Measurements from ENCODE around the gene ZNF280D. TPM values are rescaled to one million over a fixed set of nuclear protein-coding genes. Genes with fewer than 3 reads are reported as not detected.
"Not testable (repeated sequence)": the region's sequence is repeated elsewhere in the genome, so short reads cannot be mapped to it uniquely, and the experiment has no call there.

Gene ZNF280D
- polyA plus RNA-seq, 3 donors: 10.7 to 18.6 (median 12.5) TPM

GRCh38 chr15:56729561-56729960 is 3.7 kb downstream of the ZNF280D start:
- H3K27ac ChIP-seq (ENCODE audit: low read depth, low read length): no peak overlapping the region
- WGBS, 3 donors: 43 to 81% (median 55%) methylated on average over 2 of the region's 2 CpGs

GRCh38 chr15:56725386-56725785 is 7.9 kb downstream of the ZNF280D start:
- H3K27ac ChIP-seq (ENCODE audit: low read depth, low read length): no peak overlapping the region
- WGBS, 3 donors: 51 to 86% (median 65%) methylated on average over 1 of the region's 1 CpG

GRCh38 chr15:56724232-56724631 is 9.1 kb downstream of the ZNF280D start:
- 53 to 87% (median 87%) methylated on average over 3 of the region's 3 CpGs for WGBS, 3 donors
- H3K27ac ChIP-seq (ENCODE audit: low read depth, low read length): no peak overlapping the region

- 62 to 95% (median 94%) methylated on average over 4 of the region's 4 CpGs for WGBS, 3 donors
- no peak overlapping the region for H3K27ac ChIP-seq (ENCODE audit: low read depth, low read length)
Observed at GRCh38 chr15:56723787-56724186, 9.5 kb downstream of the ZNF280D start.

- 89 to 93% (median 92%) methylated on average over 3 of the region's 3 CpGs for WGBS, 3 donors
- no peak overlapping the region for H3K27ac ChIP-seq (ENCODE audit: low read depth, low read length)
Observed at GRCh38 chr15:56719774-56720555, 13.3 kb downstream of the ZNF280D start.

- H3K27ac ChIP-seq (ENCODE audit: low read depth, low read length): no peak overlapping the region
- 91 to 94% (median 93%) methylated on average over 4 of the region's 4 CpGs for WGBS, 3 donors
Observed at GRCh38 chr15:56719021-56719612, 14.2 kb downstream of the ZNF280D start.

GRCh38 chr15:56718560-56718959 is 14.7 kb downstream of the ZNF280D start:
- 85 to 88% (median 85%) methylated on average over 1 of the region's 1 CpG for WGBS, 3 donors

GRCh38 chr15:56716334-56716733 is 17.0 kb downstream of the ZNF280D start:
- no peak overlapping the region for H3K27ac ChIP-seq (ENCODE audit: low read depth, low read length)

More at GRCh38 chr15:56718560-56718959, 14.7 kb downstream of the ZNF280D start:
- H3K27ac ChIP-seq (ENCODE audit: low read depth, low read length): no peak overlapping the region

- no peak overlapping the region for H3K27ac ChIP-seq (ENCODE audit: low read depth, low read length)
Observed at GRCh38 chr15:56715220-56715619, 18.1 kb downstream of the ZNF280D start.

- 98 to 100% (median 98%) methylated on average over 5 of the region's 5 CpGs for WGBS, 3 donors
- H3K27ac ChIP-seq (ENCODE audit: low read depth, low read length): not testable (repeated sequence)
Observed at GRCh38 chr15:56709502-56709901, 23.8 kb downstream of the ZNF280D start.

GRCh38 chr15:56699743-56700142 is 33.6 kb downstream of the ZNF280D start:
- no peak overlapping the region for H3K27ac ChIP-seq (ENCODE audit: low read depth, low read length)
- 92 to 97% (median 97%) methylated on average over 1 of the region's 1 CpG for WGBS, 3 donors

GRCh38 chr15:56698270-56698669 is 35.0 kb downstream of the ZNF280D start:
- 89 to 98% (median 90%) methylated on average over 2 of the region's 2 CpGs for WGBS, 3 donors
- no peak overlapping the region for H3K27ac ChIP-seq (ENCODE audit: low read depth, low read length)

GRCh38 chr15:56693761-56694160 is 39.5 kb downstream of the ZNF280D start:
- WGBS, 3 donors: 65 to 88% (median 85%) methylated on average over 3 of the region's 3 CpGs
- H3K27ac ChIP-seq (ENCODE audit: low read depth, low read length): no peak overlapping the region

- no peak overlapping the region for H3K27ac ChIP-seq (ENCODE audit: low read depth, low read length)
Observed at GRCh38 chr15:56690733-56691132, 42.6 kb downstream of the ZNF280D start.

GRCh38 chr15:56683908-56684307 is 49.4 kb downstream of the ZNF280D start:
- H3K27ac ChIP-seq (ENCODE audit: low read depth, low read length): no peak overlapping the region
- WGBS, 3 donors: 78 to 100% (median 90%) methylated on average over 1 of the region's 1 CpG

More at GRCh38 chr15:56690733-56691132, 42.6 kb downstream of the ZNF280D start:
- WGBS, 3 donors: 89 to 100% (median 90%) methylated on average over 1 of the region's 1 CpG

- no peak overlapping the region for H3K27ac ChIP-seq (ENCODE audit: low read depth, low read length)
Observed at GRCh38 chr15:56681113-56681512, 52.2 kb downstream of the ZNF280D start.

- H3K27ac ChIP-seq (ENCODE audit: low read depth, low read length): no peak overlapping the region
Observed at GRCh38 chr15:56679225-56679624, 54.1 kb downstream of the ZNF280D start.

- no peak overlapping the region for H3K27ac ChIP-seq (ENCODE audit: low read depth, low read length)
- 96 to 99% (median 97%) methylated on average over 4 of the region's 4 CpGs for WGBS, 3 donors
Observed at GRCh38 chr15:56678571-56678970, 54.7 kb downstream of the ZNF280D start.

- H3K27ac ChIP-seq (ENCODE audit: low read depth, low read length): no peak overlapping the region
- WGBS, 3 donors: 95 to 100% (median 100%) methylated on average over 1 of the region's 1 CpG
Observed at GRCh38 chr15:56677271-56677670, 56.0 kb downstream of the ZNF280D start.

GRCh38 chr15:56675930-56676329 is 57.4 kb downstream of the ZNF280D start:
- WGBS, 3 donors: 75 to 90% (median 82%) methylated on average over 1 of the region's 1 CpG
- no peak overlapping the region for H3K27ac ChIP-seq (ENCODE audit: low read depth, low read length)
